ENCODE results near the gene CMTM4.

The CMTM4 gene

GRCh38 chr16:66705790-66706505, 9.4 kb upstream of the CMTM4 start:
- TF ChIP-seq CTCF (IDR thresholded peaks at IDR 0.05; ENCODE audit: low read depth, low read length, missing control alignments) = no peak

GRCh38 chr16:66703406-66704215, 7.1 kb upstream of the CMTM4 start:
- no peak for TF ChIP-seq CTCF (IDR thresholded peaks at IDR 0.05; ENCODE audit: low read depth, low read length, missing control alignments)
- no peak for DNase-seq (ENCODE audit: extremely low read depth, low read depth)
- no peak overlapping the region for H3K4me3 ChIP-seq (replicated peaks; ENCODE audit: low read depth, low read length)

More at GRCh38 chr16:66705790-66706505, 9.4 kb upstream of the CMTM4 start:
- DNase-seq (ENCODE audit: extremely low read depth, low read depth) = no peak
- no peak overlapping the region for H3K4me3 ChIP-seq (replicated peaks; ENCODE audit: low read depth, low read length)

- H3K4me3 ChIP-seq (replicated peaks; ENCODE audit: low read depth, low read length) = no peak overlapping the region
- DNase-seq (ENCODE audit: extremely low read depth, low read depth) = no peak
- TF ChIP-seq CTCF (IDR thresholded peaks at IDR 0.05; ENCODE audit: low read depth, low read length, missing control alignments) = no peak
Observed at GRCh38 chr16:66701516-66701915, 5.0 kb upstream of the CMTM4 start.

GRCh38 chr16:66701026-66701425, 4.5 kb upstream of the CMTM4 start:
- DNase-seq (ENCODE audit: extremely low read depth, low read depth) = no peak
- no peak for TF ChIP-seq CTCF (IDR thresholded peaks at IDR 0.05; ENCODE audit: low read depth, low read length, missing control alignments)
- H3K4me3 ChIP-seq (replicated peaks; ENCODE audit: low read depth, low read length) = no peak overlapping the region

- no peak overlapping the region for H3K4me3 ChIP-seq (replicated peaks; ENCODE audit: low read depth, low read length)
- DNase-seq (ENCODE audit: extremely low read depth, low read depth) = no peak
- no peak for TF ChIP-seq CTCF (IDR thresholded peaks at IDR 0.05; ENCODE audit: low read depth, low read length, missing control alignments)
Observed at GRCh38 chr16:66699898-66700297, 3.4 kb upstream of the CMTM4 start.

- no peak for DNase-seq (ENCODE audit: extremely low read depth, low read depth)
- TF ChIP-seq CTCF (IDR thresholded peaks at IDR 0.05; ENCODE audit: low read depth, low read length, missing control alignments) = no peak
- H3K4me3 ChIP-seq (replicated peaks; ENCODE audit: low read depth, low read length) = no peak overlapping the region
Observed at GRCh38 chr16:66698046-66698445, 1.5 kb upstream of the CMTM4 start.

Data from HFF-Myc (cell line).